GM12872 (cell line): ENCODE data around the gene TRIM9.

Source experiments
- CTCF ChIP-seq: IDR thresholded peaks from 3 replicates; pipeline ENCODE4 v1.5.1; 2011; ENCODE audit warnings: low read depth, mild to moderate bottlenecking, low read length, moderate library complexity; ENCODE audit not compliant: insufficient read depth

The TRIM9 gene

DNA sequence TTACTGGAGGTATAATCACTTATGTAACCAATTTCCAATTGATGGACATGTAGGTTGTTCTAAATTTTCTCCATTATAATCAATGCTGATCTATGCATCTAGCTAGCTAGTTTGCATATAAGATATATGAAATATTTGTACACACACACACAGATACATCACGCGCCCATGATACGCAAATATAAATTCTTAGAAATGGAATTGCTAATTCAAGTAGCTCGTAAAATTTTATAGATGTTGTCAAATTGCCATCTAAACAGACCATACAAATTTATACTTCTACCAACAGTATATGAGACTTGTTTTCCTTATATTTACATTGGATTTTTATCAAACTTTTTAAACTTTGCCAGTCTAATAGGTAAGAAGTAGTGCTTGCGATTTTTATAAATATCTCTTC is 29.1 kb upstream of the TRIM9 start:
- no peak for TF ChIP-seq CTCF

GRCh38 chr14:51121096-51121495 is 26.2 kb upstream of the TRIM9 start:
- no peak for TF ChIP-seq CTCF

DNA sequence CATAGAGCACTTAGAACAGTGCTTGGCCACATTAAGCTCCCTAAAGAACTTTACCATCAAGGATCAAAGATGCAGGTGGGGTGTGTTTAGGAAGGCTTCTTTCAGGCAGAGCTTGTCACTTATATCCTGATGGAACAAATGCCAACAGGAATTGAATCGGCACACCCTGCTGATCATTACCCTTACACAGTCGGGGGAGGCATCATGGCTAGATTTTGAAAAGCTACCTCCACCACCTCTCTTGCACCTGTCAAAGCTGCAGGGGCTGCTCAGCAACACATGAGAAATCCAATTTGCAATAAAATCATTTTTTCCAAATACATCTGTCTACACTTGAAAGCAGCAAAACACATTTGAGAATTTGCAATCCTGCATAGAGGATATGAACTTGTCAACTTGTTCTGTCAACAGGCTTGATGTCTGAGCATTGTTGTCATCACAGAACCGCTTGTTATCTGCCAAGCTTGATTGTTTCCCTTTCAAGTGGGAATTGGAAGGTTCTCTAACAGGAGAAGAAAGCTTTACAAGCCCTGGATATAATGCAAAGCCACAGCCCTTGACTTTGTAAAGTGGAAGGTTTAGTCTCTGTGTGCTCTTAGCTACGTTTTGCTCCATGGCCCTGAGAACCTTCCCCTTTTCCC is 24.6 kb upstream of the TRIM9 start:
- TF ChIP-seq CTCF, result no peak

DNA sequence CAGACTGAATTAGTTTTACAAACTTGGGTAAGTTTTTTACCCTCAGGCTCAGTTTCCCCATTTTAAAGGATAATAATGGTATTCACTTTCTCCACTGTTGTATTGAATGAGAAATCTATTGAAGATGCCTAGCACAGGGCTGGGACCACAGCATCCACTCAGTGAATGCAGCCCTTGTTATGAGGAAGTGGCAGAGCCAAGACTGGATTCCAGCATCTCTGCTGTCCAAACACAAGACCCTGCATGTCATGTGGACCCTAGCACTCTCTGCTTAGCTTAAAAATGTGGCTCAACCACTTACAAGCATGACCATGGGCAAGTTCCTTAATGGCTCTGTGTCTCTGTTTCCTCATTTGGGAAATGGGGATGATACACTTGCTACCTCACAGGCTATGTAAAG is 24.1 kb upstream of the TRIM9 start:
- no peak for TF ChIP-seq CTCF

GRCh38 chr14:51117593-51117992 is 22.7 kb upstream of the TRIM9 start:
- TF ChIP-seq CTCF, result no peak

- no peak for TF ChIP-seq CTCF
Observed at GRCh38 chr14:51116682-51117081, 21.8 kb upstream of the TRIM9 start.

- no peak for TF ChIP-seq CTCF
Observed at GRCh38 chr14:51109651-51110050, 14.7 kb upstream of the TRIM9 start.
